ENCODE measurements around the gene SMURF2. TPM values are rescaled to one million over a fixed set of nuclear protein-coding genes. Genes with fewer than 3 reads are reported as not detected.

Gene SMURF2
- total RNA-seq, 1 donor from 2014 or later: 44.9 TPM

DNA sequence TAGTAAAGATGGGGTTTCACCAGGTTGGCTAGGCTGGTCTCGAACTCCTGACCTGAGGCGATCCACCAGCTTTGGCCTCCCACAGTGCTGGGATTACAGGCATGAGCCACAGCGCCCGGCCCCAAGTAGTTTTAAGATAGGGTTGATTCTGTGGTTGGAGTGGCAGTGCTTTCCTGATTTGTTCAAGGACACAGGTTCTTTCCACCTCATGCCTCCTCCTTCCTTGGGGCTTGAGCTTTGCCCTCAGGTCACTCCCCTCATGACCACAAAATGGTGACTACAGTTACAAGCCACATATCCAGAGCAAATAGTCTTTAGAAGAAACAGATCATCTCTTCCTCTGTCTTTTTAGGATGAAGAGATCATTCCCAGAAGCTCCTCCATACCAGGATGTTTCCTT is 25.3 kb upstream of the SMURF2 start:
- H3K4me3 ChIP-seq: no peak overlapping the region
- ATAC-seq (no peak), DNase-seq (no peak)
- no peaks in the 10 kb centered on the region for H3K27me3 ChIP-seq
- no peaks in the 10 kb centered on the region for H3K36me3 ChIP-seq
- H3K4me1 ChIP-seq: no peaks in the 10 kb centered on the region
- H3K9me3 ChIP-seq: no peaks in the 10 kb centered on the region
- H3K27ac ChIP-seq: no peak overlapping the region
- TF ChIP-seq, protein P1, sequence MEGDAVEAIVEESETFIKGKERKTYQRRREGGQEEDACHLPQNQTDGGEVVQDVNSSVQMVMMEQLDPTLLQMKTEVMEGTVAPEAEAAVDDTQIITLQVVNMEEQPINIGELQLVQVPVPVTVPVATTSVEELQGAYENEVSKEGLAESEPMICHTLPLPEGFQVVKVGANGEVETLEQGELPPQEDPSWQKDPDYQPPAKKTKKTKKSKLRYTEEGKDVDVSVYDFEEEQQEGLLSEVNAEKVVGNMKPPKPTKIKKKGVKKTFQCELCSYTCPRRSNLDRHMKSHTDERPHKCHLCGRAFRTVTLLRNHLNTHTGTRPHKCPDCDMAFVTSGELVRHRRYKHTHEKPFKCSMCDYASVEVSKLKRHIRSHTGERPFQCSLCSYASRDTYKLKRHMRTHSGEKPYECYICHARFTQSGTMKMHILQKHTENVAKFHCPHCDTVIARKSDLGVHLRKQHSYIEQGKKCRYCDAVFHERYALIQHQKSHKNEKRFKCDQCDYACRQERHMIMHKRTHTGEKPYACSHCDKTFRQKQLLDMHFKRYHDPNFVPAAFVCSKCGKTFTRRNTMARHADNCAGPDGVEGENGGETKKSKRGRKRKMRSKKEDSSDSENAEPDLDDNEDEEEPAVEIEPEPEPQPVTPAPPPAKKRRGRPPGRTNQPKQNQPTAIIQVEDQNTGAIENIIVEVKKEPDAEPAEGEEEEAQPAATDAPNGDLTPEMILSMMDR (IDR thresholded peaks at IDR 0.05): no peak
- intact Hi-C loops (cut with DNase I): no loop called here

DNA sequence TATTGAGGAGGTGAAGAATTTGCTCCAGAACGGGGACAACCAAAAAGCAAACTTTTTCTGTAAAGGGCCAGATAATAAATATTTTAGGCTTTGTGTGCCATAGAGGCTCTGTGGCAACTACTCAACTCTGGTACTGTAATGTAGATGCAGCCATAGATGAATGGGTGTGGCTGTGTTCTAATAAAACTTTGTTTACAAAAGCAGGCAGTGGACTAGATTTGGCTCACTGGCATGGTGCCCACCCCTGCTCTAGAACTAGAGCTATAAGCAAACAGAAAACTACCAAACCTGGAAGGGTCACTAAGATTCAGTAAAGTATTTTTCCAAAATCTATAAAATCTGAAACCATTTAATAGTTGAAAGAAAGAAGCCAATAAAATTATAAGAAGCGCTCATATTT is 24.6 kb upstream of the SMURF2 start:
- Histone ChIP-seq H3K27me3 (no peaks in the 10 kb centered on the region), H3K9me3 (no peaks in the 10 kb centered on the region), H3K4me3 (no peak overlapping the region), H3K27ac (no peak overlapping the region), H3K36me3 (no peaks in the 10 kb centered on the region), H3K4me1 (no peaks in the 10 kb centered on the region)
- no peak for ATAC-seq
- TF ChIP-seq, protein P1 (IDR thresholded peaks at IDR 0.05): no peak
- DNase-seq: no peak
- intact Hi-C loops (cut with DNase I): no loop called here

DNA sequence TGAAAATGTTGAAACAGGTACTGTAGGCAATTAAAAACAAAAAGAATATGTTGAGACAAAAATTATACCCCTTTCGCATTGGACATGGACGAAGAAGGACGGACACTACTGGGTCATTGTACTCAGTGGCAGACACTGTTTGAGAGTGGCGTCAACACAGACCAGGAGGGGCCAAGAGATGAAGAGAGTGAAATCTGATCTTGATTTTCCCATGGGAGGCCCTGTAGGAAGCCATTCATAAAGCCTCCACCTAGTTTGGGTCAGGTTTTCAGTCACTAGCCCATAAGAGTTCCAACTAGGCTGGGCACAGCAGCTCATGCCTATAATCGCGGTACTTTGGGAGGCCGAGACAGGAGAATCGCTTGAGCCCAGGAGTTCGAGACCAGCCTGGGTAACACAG is 23.6 kb upstream of the SMURF2 start:
- ATAC-seq (no peak), DNase-seq (no peak)
- no peaks in the 10 kb centered on the region for H3K4me1 ChIP-seq
- intact Hi-C loops (cut with DNase I): no loop called here
- TF ChIP-seq, protein P1 (IDR thresholded peaks at IDR 0.05): no peak
- H3K27ac ChIP-seq: no peak overlapping the region
- H3K36me3 ChIP-seq: no peaks in the 10 kb centered on the region
- H3K27me3 ChIP-seq: no peaks in the 10 kb centered on the region
- no peaks in the 10 kb centered on the region for H3K9me3 ChIP-seq
- no peak overlapping the region for H3K4me3 ChIP-seq

DNA sequence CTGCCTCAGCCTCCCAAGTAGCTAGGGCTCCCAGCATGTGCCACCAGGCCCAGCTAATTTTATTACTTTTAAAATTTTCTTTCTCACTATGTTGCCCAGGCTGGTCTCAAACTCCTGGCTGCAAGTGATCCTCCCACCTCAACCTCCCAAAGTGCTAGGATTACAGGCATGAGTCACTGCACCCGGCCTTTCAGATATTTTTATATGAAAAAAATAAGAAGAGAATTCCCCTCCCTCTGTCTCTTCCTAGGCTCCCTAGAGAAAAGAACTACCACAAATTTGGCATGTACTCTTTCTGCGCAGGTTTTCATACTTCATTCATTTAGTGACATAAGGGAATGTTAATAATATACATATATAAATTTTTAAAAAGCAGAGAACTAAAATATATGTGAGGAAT is 21.7 kb upstream of the SMURF2 start:
- Histone ChIP-seq H3K27ac (no peak overlapping the region), H3K9me3 (no peaks in the 10 kb centered on the region), H3K4me3 (no peak overlapping the region), H3K27me3 (no peaks in the 10 kb centered on the region), H3K36me3 (no peaks in the 10 kb centered on the region), H3K4me1 (no peaks in the 10 kb centered on the region)
- TF ChIP-seq, protein P1 (IDR thresholded peaks at IDR 0.05): no peak
- no peak for ATAC-seq
- no peak for DNase-seq
- intact Hi-C loops (cut with DNase I): no loop called here

DNA sequence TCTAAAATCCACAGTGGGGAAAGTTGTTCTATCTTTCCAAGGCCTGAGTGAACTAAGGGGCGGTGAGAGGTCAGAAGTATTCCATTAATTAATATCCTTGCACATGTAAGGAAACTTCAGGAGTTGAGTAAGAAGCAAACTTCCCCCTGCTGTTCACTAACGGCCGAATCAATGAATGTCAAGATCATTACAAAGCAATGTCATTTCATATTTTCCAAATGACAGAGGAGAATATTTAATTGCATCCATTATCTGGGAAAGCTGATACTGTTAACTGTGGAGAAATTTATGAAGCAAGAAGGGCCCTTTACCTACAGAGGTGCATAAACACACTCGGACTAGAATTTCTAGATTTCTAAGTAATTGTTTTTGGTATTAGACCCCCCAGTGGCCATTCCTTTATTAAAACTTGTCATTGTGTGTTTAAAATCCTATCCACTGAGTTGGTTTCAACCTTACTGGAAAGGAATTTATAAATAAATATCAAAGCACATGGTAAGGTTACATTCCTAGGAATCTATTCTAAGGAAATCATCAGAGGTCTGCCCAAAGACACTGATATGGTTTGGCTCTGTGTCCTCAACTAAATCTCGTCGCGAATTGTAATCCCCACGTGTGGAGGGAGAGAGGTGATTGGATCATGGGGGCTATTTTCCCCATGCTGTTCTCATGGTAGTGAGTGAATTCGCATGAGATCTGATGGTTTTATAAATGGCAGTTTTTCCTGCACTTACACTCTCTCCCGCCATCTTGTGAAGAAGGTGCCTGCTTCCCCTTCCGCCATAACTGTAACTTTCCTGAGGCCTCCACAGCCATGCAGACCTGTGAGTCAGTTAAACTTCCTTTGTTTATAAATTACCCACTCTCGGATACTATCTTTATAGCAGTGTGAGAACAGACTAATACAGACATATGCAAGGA is 20.4 kb upstream of the SMURF2 start:
- TF ChIP-seq, protein P1 (IDR thresholded peaks at IDR 0.05): no peak
- Histone ChIP-seq H3K36me3 (no peaks in the 10 kb centered on the region), H3K27ac (no peak overlapping the region), H3K27me3 (no peaks in the 10 kb centered on the region), H3K4me1 (no peaks in the 10 kb centered on the region), H3K4me3 (no peak overlapping the region), H3K9me3 (no peaks in the 10 kb centered on the region)
- intact Hi-C loops (cut with DNase I): no loop called here
- no peak for DNase-seq
- no peak for ATAC-seq
